Activated T-helper 2 cell treated with anti-CD3 and anti-CD28 coated beads, Interferon-gamma antibody, Interleukin-2, Interleukin-4, amounts not matched to agents 10 μg/mL and 5 μg/mL and 100 μg/mL, durations not matched to agents 14 hours and 24 hours and 36 hours (primary cell): ENCODE measurements around the gene ATG4C. TPM values are rescaled to one million over a fixed set of nuclear protein-coding genes. Genes with fewer than 3 reads are reported as not detected.

Experiments
- DNase-seq: peaks from one replicate; pipeline ENCODE4 v3.0.0; 2021; ENCODE audit warnings: low spot score
- H3K27ac Mint-ChIP-seq: one replicate; pipeline ENCODE4 v1.8.0; 2021; ENCODE audit warnings: mixed read lengths
- H3K27me3 Mint-ChIP-seq: one replicate; pipeline ENCODE4 v1.8.0; 2021; ENCODE audit warnings: low read depth, mixed read lengths
- H3K36me3 Mint-ChIP-seq: one replicate; pipeline ENCODE4 v1.8.0; 2021; ENCODE audit warnings: low read depth, mixed read lengths
- H3K4me1 Mint-ChIP-seq: one replicate; pipeline ENCODE4 v1.8.0; 2021; ENCODE audit warnings: low read depth, mixed read lengths
- H3K4me3 Mint-ChIP-seq: one replicate; pipeline ENCODE4 v1.8.0; 2021; ENCODE audit warnings: low read depth, mild to moderate bottlenecking, moderate library complexity, mixed read lengths
- H3K9me3 Mint-ChIP-seq: one replicate; pipeline ENCODE4 v1.8.0; 2021; ENCODE audit warnings: mixed read lengths
- intact Hi-C: fragments of 100-400 bp; cut with micrococcal nuclease; formaldehyde crosslinking; loops from one replicate; pipeline ENCODE4 v1.15.1; 2023
- total RNA-seq: library from RNA; stranded (reverse); gene quantifications from 2 replicates; pipeline ENCODE4 v1.2.3, GENCODE V29; 2022

The ATG4C gene
- total RNA-seq, 1 donor from 2014 or later, result 10.1 TPM

- Mint-ChIP-seq H3K4me1 (peaks cover 2% of the 10 kb centered on the region), H3K4me3 (no peak overlapping the region)
- intact Hi-C loops, result no loop called here
These were observed 48.3 kb downstream of the ATG4C start for GRCh38 chr1:62832276-62832675.

GRCh38 chr1:62833529-62833928 is 49.6 kb downstream of the ATG4C start:
- Mint-ChIP-seq H3K36me3 (no peaks in the 10 kb centered on the region), H3K4me1 (no peaks in the 10 kb centered on the region), H3K4me3 (no peak overlapping the region), H3K9me3 (no peaks in the 10 kb centered on the region), H3K27me3 (no peaks in the 10 kb centered on the region), H3K27ac (no peak overlapping the region)
- DNase-seq, result no peak
- intact Hi-C loops, result no loop called here

More at GRCh38 chr1:62832276-62832675, 48.3 kb downstream of the ATG4C start:
- DNase-seq, result no peak
- Mint-ChIP-seq H3K9me3 (peaks cover 8% of the 10 kb centered on the region), H3K27me3 (no peaks in the 10 kb centered on the region), H3K36me3 (peaks cover 7% of the 10 kb centered on the region), H3K27ac (no peak overlapping the region)

- no peak overlapping the region for H3K27ac Mint-ChIP-seq
- H3K9me3 Mint-ChIP-seq, result no peaks in the 10 kb centered on the region
- intact Hi-C loops, result no loop called here
These were observed 50.5 kb downstream of the ATG4C start for GRCh38 chr1:62834400-62834961.

GRCh38 chr1:62836856-62837540 is 53.1 kb downstream of the ATG4C start:
- no peak for DNase-seq
- no peak overlapping the region for H3K27ac Mint-ChIP-seq
- H3K36me3 Mint-ChIP-seq, result no peaks in the 10 kb centered on the region
- no peak overlapping the region for H3K4me3 Mint-ChIP-seq
- H3K27me3 Mint-ChIP-seq, result no peaks in the 10 kb centered on the region
- H3K4me1 Mint-ChIP-seq, result no peaks in the 10 kb centered on the region
- no peaks in the 10 kb centered on the region for H3K9me3 Mint-ChIP-seq
- intact Hi-C loops, result no loop called here

More at GRCh38 chr1:62834400-62834961, 50.5 kb downstream of the ATG4C start:
- H3K36me3 Mint-ChIP-seq, result no peaks in the 10 kb centered on the region
- H3K4me3 Mint-ChIP-seq, result no peak overlapping the region
- no peaks in the 10 kb centered on the region for H3K27me3 Mint-ChIP-seq
- DNase-seq, result no peak
- no peaks in the 10 kb centered on the region for H3K4me1 Mint-ChIP-seq

- H3K4me1 Mint-ChIP-seq, result no peaks in the 10 kb centered on the region
- no peak for DNase-seq
- no peaks in the 10 kb centered on the region for H3K36me3 Mint-ChIP-seq
- H3K9me3 Mint-ChIP-seq, result no peaks in the 10 kb centered on the region
- intact Hi-C loops, result no loop called here
- H3K4me3 Mint-ChIP-seq, result no peak overlapping the region
- H3K27me3 Mint-ChIP-seq, result no peaks in the 10 kb centered on the region
- no peak overlapping the region for H3K27ac Mint-ChIP-seq
These were observed 56.6 kb downstream of the ATG4C start for GRCh38 chr1:62840555-62840954.

GRCh38 chr1:62841587-62842169 is 57.7 kb downstream of the ATG4C start:
- intact Hi-C loops, result no loop called here
- DNase-seq, result no peak
- H3K9me3 Mint-ChIP-seq, result no peaks in the 10 kb centered on the region

GRCh38 chr1:62844030-62844429 is 60.1 kb downstream of the ATG4C start:
- Mint-ChIP-seq H3K9me3 (no peaks in the 10 kb centered on the region), H3K4me1 (no peaks in the 10 kb centered on the region), H3K4me3 (no peak overlapping the region), H3K36me3 (no peaks in the 10 kb centered on the region), H3K27me3 (no peaks in the 10 kb centered on the region), H3K27ac (no peak overlapping the region)
- DNase-seq, result no peak
- intact Hi-C loops, result no loop called here

More at GRCh38 chr1:62841587-62842169, 57.7 kb downstream of the ATG4C start:
- H3K27ac Mint-ChIP-seq, result no peak overlapping the region
- no peaks in the 10 kb centered on the region for H3K36me3 Mint-ChIP-seq
- H3K27me3 Mint-ChIP-seq, result no peaks in the 10 kb centered on the region
- no peak overlapping the region for H3K4me3 Mint-ChIP-seq
- no peaks in the 10 kb centered on the region for H3K4me1 Mint-ChIP-seq

GRCh38 chr1:62849031-62849430 is 65.1 kb downstream of the ATG4C start:
- Mint-ChIP-seq H3K4me1 (no peaks in the 10 kb centered on the region), H3K4me3 (no peak overlapping the region), H3K36me3 (no peaks in the 10 kb centered on the region), H3K27ac (no peak overlapping the region), H3K27me3 (no peaks in the 10 kb centered on the region), H3K9me3 (no peaks in the 10 kb centered on the region)
- no peak for DNase-seq
- intact Hi-C loops, result no loop called here

- intact Hi-C loops, result no loop called here
- Mint-ChIP-seq H3K27me3 (no peaks in the 10 kb centered on the region), H3K4me3 (no peak overlapping the region), H3K4me1 (no peaks in the 10 kb centered on the region), H3K36me3 (no peaks in the 10 kb centered on the region), H3K27ac (no peak overlapping the region), H3K9me3 (no peaks in the 10 kb centered on the region)
- no peak for DNase-seq
These were observed 68.3 kb downstream of the ATG4C start for GRCh38 chr1:62852253-62852652.

- no peaks in the 10 kb centered on the region for H3K9me3 Mint-ChIP-seq
- H3K36me3 Mint-ChIP-seq, result no peaks in the 10 kb centered on the region
- no peaks in the 10 kb centered on the region for H3K4me1 Mint-ChIP-seq
- H3K27me3 Mint-ChIP-seq, result no peaks in the 10 kb centered on the region
- no peak overlapping the region for H3K27ac Mint-ChIP-seq
- H3K4me3 Mint-ChIP-seq, result no peak overlapping the region
- intact Hi-C loops, result no loop called here
- no peak for DNase-seq
These were observed 73.0 kb downstream of the ATG4C start for GRCh38 chr1:62856960-62857359.

- Mint-ChIP-seq H3K27me3 (peaks cover 2% of the 10 kb centered on the region), H3K27ac (no peak overlapping the region), H3K36me3 (no peaks in the 10 kb centered on the region), H3K4me3 (no peak overlapping the region), H3K4me1 (no peaks in the 10 kb centered on the region), H3K9me3 (no peaks in the 10 kb centered on the region)
- DNase-seq, result no peak
- intact Hi-C loops, result no loop called here
These were observed 85.4 kb downstream of the ATG4C start for GRCh38 chr1:62869217-62869754.

GRCh38 chr1:62870148-62870547 is 86.2 kb downstream of the ATG4C start:
- Mint-ChIP-seq H3K27me3 (peaks cover 2% of the 10 kb centered on the region), H3K4me3 (no peak overlapping the region), H3K36me3 (no peaks in the 10 kb centered on the region), H3K27ac (no peak overlapping the region), H3K9me3 (no peaks in the 10 kb centered on the region), H3K4me1 (no peaks in the 10 kb centered on the region)
- no peak for DNase-seq
- intact Hi-C loops, result no loop called here

GRCh38 chr1:62875676-62876075 is 91.7 kb downstream of the ATG4C start:
- Mint-ChIP-seq H3K36me3 (no peaks in the 10 kb centered on the region), H3K27ac (no peak overlapping the region), H3K4me3 (no peak overlapping the region), H3K9me3 (no peaks in the 10 kb centered on the region), H3K27me3 (peaks cover 16% of the 10 kb centered on the region), H3K4me1 (no peaks in the 10 kb centered on the region)
- intact Hi-C loops, result no loop called here
- no peak for DNase-seq
